Measurements from ENCODE around the gene GAL3ST2. TPM values are rescaled to one million over a fixed set of nuclear protein-coding genes. Genes with fewer than 3 reads are reported as not detected.

GAL3ST2 gene
- total and polyA plus RNA-seq, 3 donors from 2014 or later = 0.54 to 4.3 (median 2.8) TPM

DNA sequence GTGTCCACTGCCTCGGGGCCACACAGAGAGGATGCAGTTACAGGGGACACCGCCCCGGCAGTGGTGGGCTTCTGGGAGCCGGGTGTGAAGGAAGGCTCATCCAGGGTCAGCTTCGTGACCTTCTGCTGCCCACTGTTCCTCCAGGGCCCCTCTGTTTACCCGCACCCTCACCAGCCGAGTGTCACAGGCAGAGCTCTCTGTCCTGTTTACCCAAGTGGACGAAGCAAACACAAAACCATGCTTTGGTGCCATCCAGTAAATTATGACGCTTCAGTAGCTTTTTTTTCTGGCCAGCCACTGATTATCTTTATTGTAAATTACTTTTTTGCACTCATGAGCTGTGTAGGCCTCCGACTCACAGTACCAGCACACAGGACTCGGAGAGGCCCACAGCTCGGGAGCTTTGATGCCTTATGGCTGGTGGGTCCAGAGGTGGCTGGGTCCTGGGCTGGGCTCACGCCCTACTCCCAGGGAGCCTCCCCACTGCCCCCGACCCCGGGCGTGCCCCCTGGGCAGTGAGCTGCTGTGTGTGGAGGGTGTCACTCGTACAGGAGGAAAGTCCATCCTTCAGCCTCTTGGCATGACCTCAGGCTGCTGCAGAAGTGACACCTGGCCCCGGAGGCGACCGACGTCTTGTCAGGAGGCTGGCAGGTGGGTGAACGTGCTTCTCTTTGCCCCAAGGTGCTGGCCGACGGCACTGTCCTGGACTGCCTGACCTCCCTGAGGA is 32.4 kb upstream of the GAL3ST2 start:
- Histone ChIP-seq H3K9me3 (no peaks in the 10 kb centered on the region), H3K4me1 (no peaks in the 10 kb centered on the region), H3K27me3 (no peaks in the 10 kb centered on the region), H3K4me3 (no peak overlapping the region), H3K36me3 (ENCODE audit: low read depth, missing control alignments) (no peaks in the 10 kb centered on the region), H3K27ac (no peak overlapping the region)
- DNase-seq = no peak
- intact Hi-C loops (cut with DNase I; ENCODE audit: low total_unique reads) = no loop called here
- no peak for TF ChIP-seq POLR2A (IDR thresholded peaks at IDR 0.05)
- no peak for TF ChIP-seq CTCF (IDR thresholded peaks at IDR 0.05)
- WGBS, 2 donors = 88 to 96% methylated on average over 16 to 24 of the region's 24 CpGs

GRCh38 chr2:241745276-241745675 is 31.3 kb upstream of the GAL3ST2 start:
- H3K4me3 ChIP-seq = no peak overlapping the region
- intact Hi-C loops (cut with DNase I; ENCODE audit: low total_unique reads) = no loop called here
- H3K27me3 ChIP-seq = no peaks in the 10 kb centered on the region
- no peaks in the 10 kb centered on the region for H3K36me3 ChIP-seq (ENCODE audit: low read depth, missing control alignments)
- TF ChIP-seq POLR2A (IDR thresholded peaks at IDR 0.05) (no peak), CTCF (IDR thresholded peaks at IDR 0.05) (no peak)
- H3K9me3 ChIP-seq = no peaks in the 10 kb centered on the region
- H3K27ac ChIP-seq = no peak overlapping the region
- H3K4me1 ChIP-seq = peaks cover 3% of the 10 kb centered on the region
- no peak for DNase-seq
- 96 to 97% methylated on average over 13 of the region's 13 CpGs for WGBS, 2 donors

- DNase-seq = no peak
- Histone ChIP-seq H3K27ac (no peak overlapping the region), H3K4me1 (peaks cover 3% of the 10 kb centered on the region), H3K9me3 (no peaks in the 10 kb centered on the region), H3K36me3 (ENCODE audit: low read depth, missing control alignments) (no peaks in the 10 kb centered on the region), H3K27me3 (no peaks in the 10 kb centered on the region), H3K4me3 (no peak overlapping the region)
- WGBS, 2 donors = 94 to 96% methylated on average over 4 of the region's 4 CpGs
- intact Hi-C loops (cut with DNase I; ENCODE audit: low total_unique reads) = no loop called here
- TF ChIP-seq CTCF (IDR thresholded peaks at IDR 0.05) (no peak), POLR2A (IDR thresholded peaks at IDR 0.05) (no peak)
These were observed 30.5 kb upstream of the GAL3ST2 start for GRCh38 chr2:241746084-241746483.

- H3K9me3 ChIP-seq = no peaks in the 10 kb centered on the region
- WGBS, 2 donors = 87 to 95% methylated on average over 26 to 32 of the region's 32 CpGs
- H3K4me1 ChIP-seq = peaks cover 3% of the 10 kb centered on the region
- H3K27me3 ChIP-seq = no peaks in the 10 kb centered on the region
- intact Hi-C loops (cut with DNase I; ENCODE audit: low total_unique reads) = no loop called here
- H3K27ac ChIP-seq = no peak overlapping the region
- no peak for DNase-seq
- TF ChIP-seq CTCF (IDR thresholded peaks at IDR 0.05) (no peak), POLR2A (IDR thresholded peaks at IDR 0.05) (no peak)
- no peak overlapping the region for H3K4me3 ChIP-seq
- no peaks in the 10 kb centered on the region for H3K36me3 ChIP-seq (ENCODE audit: low read depth, missing control alignments)
These were observed 28.0 kb upstream of the GAL3ST2 start for GRCh38 chr2:241748468-241749256.
